Psoas muscle (tissue), 8 donors: ENCODE measurements around the gene YWHAB. TPM values are rescaled to one million over a fixed set of nuclear protein-coding genes. Genes with fewer than 3 reads are reported as not detected.

Source experiments
- ATAC-seq, 4 donors: fragments of 200-7000 bp; cut with Tn5 transposase; one replicate each; pipeline ENCODE4 v1.9.1; 2020; ENCODE audit warnings: moderate library complexity in 3 of 4, mild to moderate bottlenecking in 2 of 4
- DNase-seq, 2 donors: peaks; one replicate each; pipeline ENCODE4 v3.0.0-alpha.2; 2020
- H3K27ac ChIP-seq: fragments of 200-600 bp; one replicate; pipeline ENCODE4 v1.8.0; 2022
- H3K27me3 ChIP-seq, 3 donors: fragments of 200-600 bp in 1 of 3; one replicate each; pipeline versions ENCODE4 v1.6.1 to v1.8.0; 2013 to 2022; ENCODE audit warnings: low read length in 2 of 3, mild to moderate bottlenecking in 2 of 3, moderate library complexity in 1 of 3; ENCODE audit not compliant: insufficient read depth in 3 of 3
- H3K36me3 ChIP-seq, 2 donors: fragments of 200-600 bp in 1 of 2; one replicate each; pipeline versions ENCODE4 v1.6.1 to v1.8.0; 2013 to 2022; ENCODE audit warnings: low read depth in 1 of 2, mild to moderate bottlenecking in 1 of 2, moderate library complexity in 1 of 2; ENCODE audit not compliant: insufficient read depth in 1 of 2
- H3K4me1 ChIP-seq: fragments of 200-600 bp; one replicate; pipeline ENCODE4 v1.8.0; 2022
- H3K4me3 ChIP-seq: fragments of 200-600 bp; one replicate; pipeline ENCODE4 v1.8.0; 2022; ENCODE audit warnings: mild to moderate bottlenecking
- H3K9me3 ChIP-seq: fragments of 200-600 bp; one replicate; pipeline ENCODE4 v1.8.0; 2022
- CTCF ChIP-seq: fragments of 200-600 bp; IDR thresholded peaks from one replicate; pipeline ENCODE4 v1.8.0; 2022; ENCODE audit warnings: antibody characterized with exemption
- WGBS, 3 donors: extraction: QIAGEN DNeasy Blood & Tissue Kit; methylation state at CpG; one replicate each; pipeline versions ENCODE4 v1.1.6 to v1.1.7; 2013; 5-methylcytosine and 5-hydroxymethylcytosine counted together
- intact Hi-C, 2 donors: fragments of 100-400 bp; cut with DNase I; formaldehyde crosslinking; loops; one replicate each; pipeline versions ENCODE4 v1.11.0 to v1.14.2; 2022
- polyA plus RNA-seq, 3 donors: library from polyadenylated mRNA; stranded (reverse); fragments of 200-250 nt; gene quantifications; one replicate each; pipeline ENCODE4 v1.2.3, GENCODE V29; 2013
- total RNA-seq, 4 donors: library from RNA; stranded (reverse); fragmentation: NEBNext Ultra II Directional in 2 of 4; extraction: Animal tissue kit (Norgen Biotek cat#: 25700) in 2 of 4; gene quantifications; one replicate each; pipeline versions ENCODE4 v1.2.1 to v1.2.4, GENCODE V29; 2021 to 2023
- donor health status: healthy with polysubstance abuse.
- donor health status: DM: no; HTN: no; CAD: no; lungs with moderate emphysema.
- donor health status: Bipolar disorder and iron deficiency.
- donor health status: healthy.
- donor health status: DM: yes; HTN: yes; CAD: no.
- donor health status: DM: no; HTN: no; CAD: no.
- donor health status: DM: no; HTN: no; CAD: no.
- donor health status: DM: yes; HTN: yes; CAD: no.

The YWHAB gene
- total and polyA plus RNA-seq, 7 donors, result 44.2 to 109 (median 87.5) TPM

GRCh38 chr20:44931911-44932310 lies 46.4 kb downstream of the YWHAB start:
- 49 to 69% (median 56%) methylated on average over 3 of the region's 3 CpGs for WGBS, 3 donors
- TF ChIP-seq CTCF, result no peak
- DNase-seq (no peak), ATAC-seq (peak; percentile 30 to 68 (median 40))
- H3K4me3 ChIP-seq, result no peak overlapping the region
- no peaks in the 10 kb centered on the region for H3K4me1 ChIP-seq
- intact Hi-C loops, result no loop called here
- no peaks in the 10 kb centered on the region for H3K36me3 ChIP-seq
- no peak overlapping the region for H3K27ac ChIP-seq
- no peaks in the 10 kb centered on the region for H3K9me3 ChIP-seq
- H3K27me3 ChIP-seq, result no peaks in the 10 kb centered on the region

- no peaks in the 10 kb centered on the region for H3K9me3 ChIP-seq
- DNase-seq (no peak), ATAC-seq (no peak)
- no peak overlapping the region for H3K4me3 ChIP-seq
- H3K4me1 ChIP-seq, result no peaks in the 10 kb centered on the region
- WGBS, 3 donors, result 92 to 96% (median 94%) methylated on average over 8 of the region's 8 CpGs
- H3K27me3 ChIP-seq, result no peaks in the 10 kb centered on the region
- no peak for TF ChIP-seq CTCF
- intact Hi-C loops, result no loop called here
- H3K36me3 ChIP-seq, result no peaks in the 10 kb centered on the region
- no peak overlapping the region for H3K27ac ChIP-seq
Observed at GRCh38 chr20:44932916-44933315, 47.4 kb downstream of the YWHAB start.

- H3K4me3 ChIP-seq, result no peak overlapping the region
- no peak for TF ChIP-seq CTCF
- H3K9me3 ChIP-seq, result no peaks in the 10 kb centered on the region
- H3K36me3 ChIP-seq, result peaks cover 0 to 9% of the 10 kb centered on the region in 2 donors
- 89 to 93% (median 91%) methylated on average over 10 of the region's 10 CpGs for WGBS, 3 donors
- DNase-seq (no peak), ATAC-seq (no peak)
- no peak overlapping the region for H3K27ac ChIP-seq
- no peaks in the 10 kb centered on the region for H3K4me1 ChIP-seq
- intact Hi-C loops, result no loop called here
- H3K27me3 ChIP-seq, result no peaks in the 10 kb centered on the region
Observed at GRCh38 chr20:44936510-44936909, 51.0 kb downstream of the YWHAB start.

GRCh38 chr20:44938637-44939036 lies 53.1 kb downstream of the YWHAB start:
- Histone ChIP-seq H3K27ac (no peak overlapping the region), H3K4me1 (no peaks in the 10 kb centered on the region), H3K36me3 (peaks cover 5 to 30% of the 10 kb centered on the region in 2 donors), H3K9me3 (no peaks in the 10 kb centered on the region), H3K27me3 (no peaks in the 10 kb centered on the region), H3K4me3 (no peak overlapping the region)
- TF ChIP-seq CTCF, result no peak
- ATAC-seq (no peak), DNase-seq (no peak)
- 86 to 88% (median 86%) methylated on average over 9 of the region's 9 CpGs for WGBS, 3 donors
- intact Hi-C loops, result no loop called here

GRCh38 chr20:44941120-44941691 lies 55.7 kb downstream of the YWHAB start:
- H3K27ac ChIP-seq, result no peak overlapping the region
- ATAC-seq, result no peak
- no peaks in the 10 kb centered on the region for H3K9me3 ChIP-seq
- peaks cover 2% of the 10 kb centered on the region for H3K4me1 ChIP-seq
- peaks cover 8 to 56% of the 10 kb centered on the region in 2 donors for H3K36me3 ChIP-seq
- no peaks in the 10 kb centered on the region for H3K27me3 ChIP-seq
- TF ChIP-seq CTCF, result no peak
- 75 to 82% (median 79%) methylated on average over 7 of the region's 7 CpGs for WGBS, 3 donors
- intact Hi-C loops, result no loop called here
- no peak for DNase-seq
- no peak overlapping the region for H3K4me3 ChIP-seq
